GM20000 (cell line): ENCODE measurements around the gene PTPRT.

Experiments
- DNase-seq: peaks from one replicate; pipeline ENCODE4 v3.0.0; 2012; ENCODE audit warnings: low spot score
- CTCF ChIP-seq: IDR thresholded peaks from 2 replicates; pipeline ENCODE4 v1.5.1; 2012; ENCODE audit warnings: mild to moderate bottlenecking, control low read depth; ENCODE audit errors: extremely low read depth, missing control alignments

PTPRT gene

GRCh38 chr20:42095221-42095620 lies 1094.5 kb downstream of the PTPRT start:
- TF ChIP-seq CTCF, result no peak
- DNase-seq, result no peak

- DNase-seq, result no peak
- no peak for TF ChIP-seq CTCF
These were observed 1095.9 kb downstream of the PTPRT start for GRCh38 chr20:42093542-42094440.

GRCh38 chr20:42093041-42093440 lies 1096.7 kb downstream of the PTPRT start:
- no peak for TF ChIP-seq CTCF
- no peak for DNase-seq

- TF ChIP-seq CTCF, result no peak
- no peak for DNase-seq
These were observed 1104.3 kb downstream of the PTPRT start for GRCh38 chr20:42085366-42085765.

- DNase-seq, result no peak
- no peak for TF ChIP-seq CTCF
These were observed 1106.4 kb downstream of the PTPRT start for GRCh38 chr20:42083280-42083679.

- DNase-seq, result no peak
- no peak for TF ChIP-seq CTCF
These were observed 1107.1 kb downstream of the PTPRT start for GRCh38 chr20:42082611-42083010.

- TF ChIP-seq CTCF, result no peak
- DNase-seq, result no peak
These were observed 1108.8 kb downstream of the PTPRT start for GRCh38 chr20:42080956-42081355.
